Chondrocyte (in vitro differentiated cells): ENCODE data around the gene C8B. TPM values are rescaled to one million over a fixed set of nuclear protein-coding genes. Genes with fewer than 3 reads are reported as not detected.

Experiments used
- DNase-seq: peaks from one replicate; pipeline ENCODE4 v3.0.0; 2021; ENCODE audit warnings: mixed read lengths, low spot score
- H3K27ac Mint-ChIP-seq: one replicate; pipeline ENCODE4 v1.8.0; 2021; ENCODE audit warnings: mild to moderate bottlenecking, moderate library complexity, mixed read lengths; ENCODE audit not compliant: unreplicated experiment
- H3K27me3 Mint-ChIP-seq: 2 replicates; pipeline ENCODE4 v1.8.0; 2021; ENCODE audit warnings: low read depth, mixed read lengths
- H3K36me3 Mint-ChIP-seq: 2 replicates; pipeline ENCODE4 v1.8.0; 2021; ENCODE audit warnings: low read depth, mixed read lengths
- H3K4me1 Mint-ChIP-seq: 2 replicates; pipeline ENCODE4 v1.8.0; 2021; ENCODE audit warnings: low read depth, mild to moderate bottlenecking, mixed read lengths
- H3K4me3 Mint-ChIP-seq: one replicate; pipeline ENCODE4 v1.8.0; 2021; ENCODE audit warnings: mild to moderate bottlenecking, moderate library complexity, mixed read lengths; ENCODE audit not compliant: unreplicated experiment
- H3K9me3 Mint-ChIP-seq: 2 replicates; pipeline ENCODE4 v1.8.0; 2021; ENCODE audit warnings: low read depth, mixed read lengths
- total RNA-seq: library from RNA; stranded (reverse); gene quantifications from 3 replicates; pipeline ENCODE4 v1.2.1, GENCODE V29; 2021
- TF ChIP-seq, protein P1 (sequence below): fragments of 200-600 bp; sonication (generic); IDR thresholded peaks from 2 replicates; pipeline ENCODE4 v1.5.0; 2021; ENCODE audit warnings: antibody characterized with exemption, mild to moderate bottlenecking, moderate library complexity

Gene C8B
- total RNA-seq, 1 donor from 2014 or later, result not detected

DNA sequence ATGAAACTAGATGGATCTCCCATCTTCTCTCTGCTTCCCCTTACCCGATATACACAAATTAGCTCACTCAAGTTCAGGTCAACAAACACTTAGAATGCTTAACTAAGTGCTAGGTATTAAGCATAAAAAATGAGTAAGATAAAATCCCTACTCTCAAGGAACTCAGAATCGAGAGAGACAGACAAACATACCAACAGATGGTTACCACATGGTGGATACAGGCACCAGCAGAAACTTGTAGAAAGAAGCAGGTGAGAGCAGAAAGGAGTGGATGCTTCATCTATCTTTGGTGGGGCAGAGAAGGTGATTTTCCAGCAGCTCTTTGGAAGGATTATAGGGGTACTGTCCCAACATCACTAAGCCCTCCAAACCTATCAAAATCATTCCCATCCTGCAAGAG, 32.2 kb downstream of the C8B start:
- DNase-seq, result no peak
- Mint-ChIP-seq H3K27me3 (peaks cover 15% of the 10 kb centered on the region), H3K27ac (no peak overlapping the region), H3K4me1 (peaks cover 4% of the 10 kb centered on the region), H3K36me3 (peaks cover under 1% of the 10 kb centered on the region), H3K4me3 (no peak overlapping the region), H3K9me3 (peaks cover 4% of the 10 kb centered on the region)
- TF ChIP-seq, protein P1, sequence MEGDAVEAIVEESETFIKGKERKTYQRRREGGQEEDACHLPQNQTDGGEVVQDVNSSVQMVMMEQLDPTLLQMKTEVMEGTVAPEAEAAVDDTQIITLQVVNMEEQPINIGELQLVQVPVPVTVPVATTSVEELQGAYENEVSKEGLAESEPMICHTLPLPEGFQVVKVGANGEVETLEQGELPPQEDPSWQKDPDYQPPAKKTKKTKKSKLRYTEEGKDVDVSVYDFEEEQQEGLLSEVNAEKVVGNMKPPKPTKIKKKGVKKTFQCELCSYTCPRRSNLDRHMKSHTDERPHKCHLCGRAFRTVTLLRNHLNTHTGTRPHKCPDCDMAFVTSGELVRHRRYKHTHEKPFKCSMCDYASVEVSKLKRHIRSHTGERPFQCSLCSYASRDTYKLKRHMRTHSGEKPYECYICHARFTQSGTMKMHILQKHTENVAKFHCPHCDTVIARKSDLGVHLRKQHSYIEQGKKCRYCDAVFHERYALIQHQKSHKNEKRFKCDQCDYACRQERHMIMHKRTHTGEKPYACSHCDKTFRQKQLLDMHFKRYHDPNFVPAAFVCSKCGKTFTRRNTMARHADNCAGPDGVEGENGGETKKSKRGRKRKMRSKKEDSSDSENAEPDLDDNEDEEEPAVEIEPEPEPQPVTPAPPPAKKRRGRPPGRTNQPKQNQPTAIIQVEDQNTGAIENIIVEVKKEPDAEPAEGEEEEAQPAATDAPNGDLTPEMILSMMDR, result no peak

DNA sequence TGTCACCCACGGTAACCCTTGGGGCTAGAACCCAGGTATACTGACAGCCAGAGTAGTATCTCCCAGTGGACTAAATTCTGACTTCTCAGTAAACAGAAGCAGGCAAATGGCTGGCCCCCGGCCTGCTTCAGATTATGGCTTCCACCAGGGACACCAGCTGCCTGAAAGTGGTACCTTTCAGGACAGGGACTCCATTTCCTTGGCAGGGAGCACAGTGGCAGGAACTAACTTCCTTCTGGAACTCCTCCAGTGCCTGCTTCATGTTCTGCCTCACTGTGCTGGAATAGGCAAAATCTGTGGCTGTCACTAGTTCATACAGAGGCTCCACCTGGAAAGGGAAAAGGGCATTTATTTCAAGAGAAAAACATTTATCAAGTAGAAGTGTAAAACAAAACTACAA, 32.7 kb downstream of the C8B start:
- Mint-ChIP-seq H3K9me3 (peaks cover 8% of the 10 kb centered on the region), H3K27me3 (peaks cover 13% of the 10 kb centered on the region), H3K36me3 (peaks cover 2% of the 10 kb centered on the region), H3K4me3 (no peak overlapping the region), H3K4me1 (peaks cover 4% of the 10 kb centered on the region), H3K27ac (no peak overlapping the region)
- TF ChIP-seq, protein P1, result no peak
- no peak for DNase-seq

DNA sequence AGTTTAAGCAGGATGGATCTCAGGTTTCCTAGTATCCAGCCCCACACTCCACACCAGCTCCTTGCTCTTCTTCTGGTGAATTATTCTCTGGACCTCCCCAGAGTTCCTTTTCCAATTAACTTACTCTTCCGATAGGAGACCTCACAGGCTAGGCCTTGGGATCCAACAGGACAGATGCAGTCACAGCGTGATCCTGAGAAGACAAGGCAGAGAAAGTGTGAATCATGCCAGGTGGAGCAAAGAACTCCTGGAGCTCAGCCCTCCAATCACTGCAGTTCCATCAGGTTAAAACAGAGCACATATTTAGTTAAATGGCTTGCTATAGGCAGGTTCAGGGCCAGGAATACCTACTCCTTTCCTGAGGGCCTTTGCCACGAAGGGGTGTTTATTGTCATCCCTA, 34.1 kb downstream of the C8B start:
- Mint-ChIP-seq H3K36me3 (peaks cover 2% of the 10 kb centered on the region), H3K4me3 (no peak overlapping the region), H3K9me3 (peaks cover 8% of the 10 kb centered on the region), H3K27ac (no peak overlapping the region), H3K4me1 (peaks cover 4% of the 10 kb centered on the region), H3K27me3 (peaks cover 7% of the 10 kb centered on the region)
- TF ChIP-seq, protein P1, result no peak
- no peak for DNase-seq

DNA sequence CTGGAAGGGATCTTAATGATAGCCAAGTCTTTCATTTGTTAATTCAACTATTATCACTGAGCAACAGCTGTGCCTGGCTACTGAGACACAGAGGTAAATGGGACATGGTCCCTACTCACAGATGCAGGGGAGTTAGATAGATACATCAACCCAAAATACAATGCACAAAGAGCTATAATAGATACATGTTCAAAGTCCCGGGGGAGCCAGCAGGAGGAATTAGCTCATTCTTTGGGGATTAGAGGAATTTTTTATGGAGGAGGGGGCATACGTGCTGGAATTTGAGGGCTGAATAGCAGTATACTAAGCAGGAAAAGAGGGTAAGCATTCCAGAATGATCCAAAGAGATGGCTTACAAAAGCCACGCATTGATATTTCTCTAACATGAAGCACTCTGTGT, 34.6 kb downstream of the C8B start:
- Mint-ChIP-seq H3K27me3 (peaks cover 9% of the 10 kb centered on the region), H3K4me1 (peaks cover 4% of the 10 kb centered on the region), H3K27ac (no peak overlapping the region), H3K4me3 (no peak overlapping the region), H3K9me3 (peaks cover 8% of the 10 kb centered on the region), H3K36me3 (peaks cover 2% of the 10 kb centered on the region)
- DNase-seq, result no peak
- TF ChIP-seq, protein P1, result no peak

DNA sequence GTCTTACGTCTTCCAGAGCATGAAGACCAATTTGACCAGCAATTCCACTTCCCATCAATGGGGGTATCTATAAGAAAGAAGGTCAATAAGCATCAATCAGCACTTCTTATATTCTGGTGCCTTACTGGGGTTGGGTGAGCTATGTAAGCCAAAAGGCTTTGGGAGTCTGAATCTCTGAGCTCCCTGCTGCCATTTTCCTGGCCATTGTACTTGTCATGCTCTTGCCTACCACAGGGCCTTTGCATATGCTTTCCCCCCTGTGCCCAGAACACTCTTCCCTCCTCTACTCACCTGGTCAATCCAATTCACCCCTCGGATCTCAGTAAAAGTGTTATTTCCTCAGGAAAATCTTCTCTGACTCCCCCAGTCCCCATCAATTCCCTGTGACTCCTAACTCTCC, 36.3 kb downstream of the C8B start:
- DNase-seq, result no peak
- peaks cover 4% of the 10 kb centered on the region for H3K4me1 Mint-ChIP-seq
- no peak overlapping the region for H3K4me3 Mint-ChIP-seq
- H3K27me3 Mint-ChIP-seq, result peaks cover 6% of the 10 kb centered on the region
- no peak overlapping the region for H3K27ac Mint-ChIP-seq
- TF ChIP-seq, protein P1, result no peak
- peaks cover 2% of the 10 kb centered on the region for H3K36me3 Mint-ChIP-seq
- H3K9me3 Mint-ChIP-seq, result peaks cover 8% of the 10 kb centered on the region
